HepG2 (cell line): ENCODE measurements around the gene FXYD6. TPM values are rescaled to one million over a fixed set of nuclear protein-coding genes. Genes with fewer than 3 reads are reported as not detected.

ENCODE experiments used
- ATAC-seq: fragments of 200-7000 bp; cut with Tn5 transposase; 3 replicates; pipeline ENCODE4 v1.9.1; 2020; ENCODE audit warnings: mild to moderate bottlenecking, moderate library complexity
- BruUV-seq: library from RNA; stranded (reverse); fragments of 400-500 nt; replicated peaks from 2 replicates; lab custom pipeline; 2021; lab: Mats Ljungman, UMichigan
- CTCF ChIA-PET: fragments of 300-600 bp; formaldehyde crosslinking; extraction: SDS; loops from one replicate; lab custom pipeline; 2021; ENCODE audit warnings: low total read pairs, inconsistent platforms, low intra/inter-chr PET ratio; lab: Yijun Ruan, JAX
- POLR2A ChIA-PET: fragments of 350-600 bp; sonication (Branson Sonifier 250); formaldehyde crosslinking; loops from one replicate; lab custom pipeline; 2020; ENCODE audit warnings: antibody characterized with exemption, inconsistent platforms; lab: Yijun Ruan, JAX
- DNase-seq: peaks from one replicate; pipeline ENCODE4 v3.0.0-alpha.2; 2015; ENCODE audit warnings: low spot score
- FAIRE-seq: peaks from 3 replicates; lab custom pipeline; 2011; peaks lifted over from hg19 to GRCh38; lab: Jason Lieb, UNC
- H2AFZ ChIP-seq: one replicate; pipeline ENCODE4 v1.6.1; 2011; ENCODE audit warnings: low read length, inconsistent platforms
- H3K27ac ChIP-seq: fragments of 300-600 bp; 3 replicates; pipeline ENCODE4 v1.8.0; 2011; ENCODE audit warnings: mixed run types, mild to moderate bottlenecking, mixed read lengths, low read length, inconsistent platforms; ENCODE audit not compliant: insufficient read depth; ENCODE audit errors: extremely low read length
- H3K27me3 ChIP-seq, 2 experiments: fragments of 200-600 bp in 1 of 2; 2 replicates in 1 of 2; 3 replicates in 1 of 2; pipeline versions ENCODE4 v1.6.0 to v1.8.0; 2011; ENCODE audit warnings: low read length in 2 of 2, mild to moderate bottlenecking in 2 of 2, moderate library complexity in 2 of 2, inconsistent platforms in 1 of 2; ENCODE audit not compliant: insufficient read depth in 2 of 2, control insufficient read depth in 1 of 2
- H3K36me3 ChIP-seq, 2 experiments: fragments of 200-600 bp in 1 of 2; replicated peaks in 1 of 2; 2 replicates in 1 of 2; 3 replicates in 1 of 2; pipeline versions ENCODE4 v1.5.1 to v1.8.0; 2011; ENCODE audit warnings: low read length in 2 of 2, inconsistent platforms in 1 of 2; ENCODE audit not compliant: insufficient read depth in 2 of 2, control insufficient read depth in 1 of 2
- H3K4me1 ChIP-seq: 2 replicates; pipeline ENCODE4 v1.5.1; 2012; ENCODE audit warnings: low read length, inconsistent platforms; ENCODE audit not compliant: insufficient read depth
- H3K4me2 ChIP-seq: 2 replicates; pipeline ENCODE4 v1.6.0; 2011; ENCODE audit warnings: low read depth, low read length, inconsistent platforms
- H3K4me3 ChIP-seq, 3 experiments: fragments of 200-600 bp in 1 of 3; sonication (generic), shearing (Covaris generic) in 1 of 3; replicated peaks in 1 of 3; 2 replicates each; pipeline ENCODE4 v1.5.1; 2011 to 2016; ENCODE audit warnings: low read length in 3 of 3, inconsistent platforms in 2 of 3, low read depth in 2 of 3, mild to moderate bottlenecking in 2 of 3, control low read depth in 1 of 3, mixed read lengths in 1 of 3; ENCODE audit not compliant: insufficient read depth in 1 of 3
- H3K79me2 ChIP-seq: one replicate; pipeline ENCODE4 v1.6.1; 2011; ENCODE audit warnings: low read length, inconsistent platforms; ENCODE audit not compliant: insufficient read depth
- H3K9ac ChIP-seq: 2 replicates; pipeline ENCODE4 v1.6.0; 2011; ENCODE audit warnings: mild to moderate bottlenecking, low read depth, low read length, inconsistent platforms; ENCODE audit not compliant: insufficient read depth
- H3K9me3 ChIP-seq: 2 replicates; pipeline ENCODE4 v1.5.1; 2012; ENCODE audit warnings: mild to moderate bottlenecking, low read length
- H4K20me1 ChIP-seq: 2 replicates; pipeline ENCODE4 v1.6.0; 2011; ENCODE audit warnings: inconsistent platforms, mild to moderate bottlenecking, low read length, moderate library complexity; ENCODE audit not compliant: insufficient read depth
- ATF5 ChIP-seq: sonication (generic); formaldehyde crosslinking; IDR thresholded peaks from 2 replicates; pipeline ENCODE4 v1.4.0; 2020; ENCODE audit warnings: mild to moderate bottlenecking, low read depth, missing genetic modification reagents
- BRD4 ChIP-seq: sonication (generic); formaldehyde crosslinking; IDR thresholded peaks from 2 replicates; pipeline ENCODE4 v1.4.0; 2020; ENCODE audit warnings: missing genetic modification reagents
- HMGA1 ChIP-seq: sonication (generic); formaldehyde crosslinking; conservative IDR thresholded peaks from 2 replicates; pipeline ENCODE4 v1.4.0; 2020; ENCODE audit warnings: missing genetic modification reagents
- MED1 ChIP-seq: sonication (generic); formaldehyde crosslinking; IDR thresholded peaks from 2 replicates; pipeline ENCODE4 v1.4.0; 2020; ENCODE audit warnings: missing genetic modification reagents
- SALL1 ChIP-seq: sonication (generic); formaldehyde crosslinking; IDR thresholded peaks from 2 replicates; pipeline ENCODE4 v1.8.0; 2022; ENCODE audit warnings: mild to moderate bottlenecking, missing genetic modification reagents
- SMARCE1 ChIP-seq: fragments of 450-650 bp; IDR thresholded peaks from 2 replicates; pipeline ENCODE4 v1.6.1; 2017; ENCODE audit warnings: borderline replicate concordance
- SRSF9 ChIP-seq: fragments of 200-400 bp; formaldehyde crosslinking; IDR thresholded peaks from 2 replicates; pipeline ENCODE4 v1.6.1; 2018; ENCODE audit warnings: borderline replicate concordance, mild to moderate bottlenecking, low read depth, low read length; ENCODE audit not compliant: insufficient read depth, poor library complexity, severe bottlenecking
- U2AF2 ChIP-seq: fragments of 200-400 bp; formaldehyde crosslinking; IDR thresholded peaks from 2 replicates; pipeline ENCODE4 v1.6.1; 2017; ENCODE audit warnings: low read depth, mild to moderate bottlenecking, low read length
- ZNF180 ChIP-seq: sonication (generic); formaldehyde crosslinking; IDR thresholded peaks from 2 replicates; pipeline ENCODE4 v1.4.0; 2020; ENCODE audit warnings: low read depth, missing genetic modification reagents, borderline replicate concordance
- ZNF24 ChIP-seq: fragments of 450-650 bp; IDR thresholded peaks from 2 replicates; pipeline ENCODE4 v1.6.1; 2017; ENCODE audit warnings: antibody characterized with exemption, mild to moderate bottlenecking
- ZNF256 ChIP-seq: sonication (generic); formaldehyde crosslinking; conservative IDR thresholded peaks from 2 replicates; pipeline ENCODE4 v1.4.0; 2020; ENCODE audit warnings: missing genetic modification reagents
- ZNF792 ChIP-seq: IDR thresholded peaks from 2 replicates; pipeline ENCODE4 v1.6.1; 2016
- whole genome bisulfite sequencing: methylation state at CpG from one replicate; pipeline ENCODE4 v1.1.6; 2017; ENCODE audit warnings: low lambda C conversion rate; 5-methylcytosine and 5-hydroxymethylcytosine counted together
- in situ Hi-C: cut with HindIII; loops from 2 replicates; pipeline ENCODE4 v1.10.0; 2017; ENCODE audit warnings: low pct_unique_long_range_greater_than_20kb; ENCODE audit not compliant: extremely low pct_ligation_motif_present
- intact Hi-C: fragments of 100-400 bp; cut with micrococcal nuclease; formaldehyde crosslinking; loops from one replicate; pipeline ENCODE4 v1.10.0; 2022; ENCODE audit not compliant: unreplicated experiment
- polyA plus RNA-seq, 8 experiments: library from polyadenylated mRNA; depleted of rRNA in 3 of 8; stranded (reverse) in 7 of 8; unstranded in 1 of 8; fragments of >200 nt; fragmentation: Illumina TruSeq in 4 of 8; extraction: Trizol in 4 of 8; gene quantifications; 2 replicates each; pipeline versions ENCODE4 v1.2.1 to v1.2.3, GENCODE V29; 2011 to 2016; ENCODE audit warnings: low read depth in 4 of 8, missing spikeins in 1 of 8, mixed read lengths in 1 of 8; ENCODE audit not compliant: insufficient read depth in 1 of 8
- total RNA-seq, 5 experiments: library from RNA; depleted of rRNA; stranded (reverse); fragments of >200 nt; fragmentation: Illumina TruSeq; extraction: Trizol; gene quantifications; 2 replicates each; pipeline ENCODE4 v1.2.3, GENCODE V29; 2016; ENCODE audit warnings: low read depth in 1 of 5
- TF ChIP-seq, protein P1 (sequence below): IDR thresholded peaks from 2 replicates; pipeline ENCODE4 v1.6.1; 2016; ENCODE audit warnings: mild to moderate bottlenecking, missing biosample characterization, missing genetic modification reagents
- TF ChIP-seq, protein P2 (sequence below): sonication (generic); formaldehyde crosslinking; IDR thresholded peaks from 2 replicates; pipeline ENCODE4 v1.8.1; 2023; ENCODE audit warnings: mild to moderate bottlenecking, inconsistent platforms, moderate library complexity, missing genetic modification reagents, borderline replicate concordance
- TF ChIP-seq, protein P3 (sequence below): sonication (generic); formaldehyde crosslinking; IDR thresholded peaks from 2 replicates; pipeline ENCODE4 v1.4.0; 2020; ENCODE audit warnings: mild to moderate bottlenecking, missing genetic modification reagents

The FXYD6 gene
- total and polyA plus RNA-seq, 2 of the 13 experiments (the other 11 are each of a cell fraction or from before 2014, with no cell fraction given) = not detected

- no peak for ATAC-seq
- TF ChIP-seq U2AF2 (no peak), HMGA1 (CRISPR knock-in tag) (no peak), BRD4 (CRISPR knock-in tag) (no peak), SALL1 (CRISPR knock-in tag) (no peak), MED1 (CRISPR knock-in tag) (no peak), ZNF792 (CRISPR knock-in tag) (no peak), ZNF180 (CRISPR knock-in tag) (no peak), ATF5 (CRISPR knock-in tag) (no peak), ZNF24 (no peak), ZNF256 (CRISPR knock-in tag) (no peak), SRSF9 (no peak), SMARCE1 (no peak)
- TF ChIP-seq, protein P1, sequence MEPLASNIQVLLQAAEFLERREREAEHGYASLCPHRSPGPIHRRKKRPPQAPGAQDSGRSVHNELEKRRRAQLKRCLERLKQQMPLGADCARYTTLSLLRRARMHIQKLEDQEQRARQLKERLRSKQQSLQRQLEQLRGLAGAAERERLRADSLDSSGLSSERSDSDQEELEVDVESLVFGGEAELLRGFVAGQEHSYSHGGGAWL (CRISPR knock-in tag) = no peak
- TF ChIP-seq, protein P2, sequence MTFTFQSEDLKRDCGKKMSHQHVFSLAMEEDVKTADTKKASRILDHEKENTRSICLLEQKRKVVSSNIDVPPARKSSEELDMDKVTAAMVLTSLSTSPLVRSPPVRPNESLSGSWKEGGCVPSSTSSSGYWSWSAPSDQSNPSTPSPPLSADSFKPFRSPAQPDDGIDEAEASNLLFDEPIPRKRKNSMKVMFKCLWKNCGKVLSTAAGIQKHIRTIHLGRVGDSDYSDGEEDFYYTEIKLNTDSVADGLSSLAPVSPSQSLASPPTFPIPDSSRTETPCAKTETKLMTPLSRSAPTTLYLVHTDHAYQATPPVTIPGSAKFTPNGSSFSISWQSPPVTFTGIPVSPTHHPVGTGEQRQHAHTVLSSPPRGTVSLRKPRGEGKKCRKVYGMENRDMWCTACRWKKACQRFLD (CRISPR knock-in tag) = no peak
- TF ChIP-seq, protein P3, sequence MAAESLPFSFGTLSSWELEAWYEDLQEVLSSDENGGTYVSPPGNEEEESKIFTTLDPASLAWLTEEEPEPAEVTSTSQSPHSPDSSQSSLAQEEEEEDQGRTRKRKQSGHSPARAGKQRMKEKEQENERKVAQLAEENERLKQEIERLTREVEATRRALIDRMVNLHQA = no peak
- no peak for DNase-seq
- FAIRE-seq = no peak
- Histone ChIP-seq H3K79me2 (no peaks in the 10 kb centered on the region), H2AFZ (no peak overlapping the region), H3K4me3 (no peak overlapping the region), H3K27ac (no peak overlapping the region), H3K9me3 (no peaks in the 10 kb centered on the region), H4K20me1 (no peaks in the 10 kb centered on the region), H3K27me3 (peaks cover 3 to 23% of the 10 kb centered on the region in 2 experiments; a peak in 2 of 5 replicates), H3K4me2 (no peak overlapping the region), H3K9ac (no peak overlapping the region), H3K36me3 (no peaks in the 10 kb centered on the region), H3K4me1 (peaks cover 6% of the 10 kb centered on the region; the same call in 1 of the 2 replicates)
- POLR2A ChIA-PET = no interaction called here
- in situ Hi-C loops = no loop called here
- 9% methylated on average over 4 of the region's 5 CpGs for WGBS
- intact Hi-C loops = no loop called here
- no TSS peak for BruUV-seq
- CTCF ChIA-PET = no interaction called here
These were observed 84.2 kb downstream of the FXYD6 start for GRCh38 chr11:117792241-117792640.
